ENCODE data around the gene MOGAT1. TPM values are rescaled to one million over a fixed set of nuclear protein-coding genes. Genes with fewer than 3 reads are reported as not detected.

The MOGAT1 gene
- 0.22 TPM for total RNA-seq (2021; ENCODE audit: unreplicated experiment)
- polyA plus RNA-seq (2012) = not detected in 2 replicates
- percentile 25 among the genes with signal in this experiment for Bru-seq, nascent RNA
- percentile 8 among the genes with signal in this experiment for BruChase-seq, experiment 1, labeled RNA remaining after a 6-hour chase
- BruChase-seq, experiment 2, labeled RNA remaining after a 2-hour chase = percentile 14 among the genes with signal in this experiment
- long read RNA-seq = 0 reads

- DNase-seq (ENCODE audit: low read depth, low spot score) = no peak
- ATAC-seq = no peak
- no peak for TF ChIP-seq SIN3A (IDR thresholded peaks at IDR 0.05; ENCODE audit: low read depth)
- no peak for TF ChIP-seq RAD21 (IDR thresholded peaks at IDR 0.05; ENCODE audit: low read depth)
- no peak for TF ChIP-seq POLR2AphosphoS5 (IDR thresholded peaks at IDR 0.05; ENCODE audit: low read depth, low read length)
- no peak for TF ChIP-seq SRF (IDR thresholded peaks at IDR 0.05; ENCODE audit: low read depth)
- no peak for TF ChIP-seq SP1 (IDR thresholded peaks at IDR 0.05; ENCODE audit: low read depth)
- TF ChIP-seq POLR2A (IDR thresholded peaks at IDR 0.05; ENCODE audit: borderline replicate concordance, extremely low read depth, insufficient read depth, insufficient read length) = no peak
- TF ChIP-seq MAX (IDR thresholded peaks at IDR 0.05) = no peak
- no peak for TF ChIP-seq ZFX (IDR thresholded peaks at IDR 0.05)
- no peak for TF ChIP-seq EGR1 (IDR thresholded peaks at IDR 0.05; ENCODE audit: low read depth)
- TF ChIP-seq FOSL1 (IDR thresholded peaks at IDR 0.05; ENCODE audit: low read depth) = no peak
- Histone ChIP-seq H3K9me2 (ENCODE audit: insufficient read depth) (no peaks in the 10 kb centered on the region), H3K9me3 (ENCODE audit: control insufficient read depth in 1 of 2, insufficient read depth in 1 of 2, low read depth in 1 of 2, low read length in 2 of 2) (no peaks in the 10 kb centered on the region), H3K36me3 (ENCODE audit: control insufficient read depth in 1 of 2, insufficient read depth in 2 of 2, low read length in 2 of 2) (no peaks in the 10 kb centered on the region), H3K4me3 (replicated peaks in 1 of 2; ENCODE audit: low read depth in 1 of 2, low read length in 2 of 2) (no peak within 1 kb of the TSS), H3K79me2 (ENCODE audit: insufficient read depth, low read length) (no peaks in the 10 kb centered on the region), H3K27me3 (ENCODE audit: insufficient read depth, low read length) (no peaks in the 10 kb centered on the region), H4K20me1 (ENCODE audit: insufficient read depth) (no peaks in the 10 kb centered on the region), H3K4me1 (ENCODE audit: control insufficient read depth in 1 of 2, insufficient read depth in 2 of 2, low read length in 2 of 2) (no peaks in the 10 kb centered on the region), H3K27ac (ENCODE audit: low read depth, low read length) (no peak within 1 kb of the TSS), H3K4me2 (ENCODE audit: low read length) (no peak within 1 kb of the TSS), H2AFZ (ENCODE audit: low read depth, low read length, poor library complexity, severe bottlenecking) (no peak within 1 kb of the TSS), H3K9ac (ENCODE audit: low read length) (no peak within 1 kb of the TSS)
- intact Hi-C loops (cut with micrococcal nuclease) = no loop called here
- no TSS peak for BruUV-seq (replicated peaks)
- ChIA-PET RAD21 (ENCODE audit: low non-redundant PET in 1 of 2, low total read pairs in 2 of 2, uncharacterized antibody in 2 of 2, unreplicated experiment in 2 of 2) (no interaction called here), CTCF (no interaction called here), POLR2A (no interaction called here)
Observed at GRCh38 chr2:222671259-222672067, at the start of gene MOGAT1. Gene MOGAT1, plus strand, starts transcription at chr2:222671658. Its CDS starts 128 bp downstream, at chr2:222671786.

GRCh38 chr2:222621893-222622292, 49.6 kb upstream of the MOGAT1 start:
- Histone ChIP-seq H3K36me3 (ENCODE audit: control insufficient read depth in 1 of 2, insufficient read depth in 2 of 2, low read length in 2 of 2) (peaks cover 33 to 47% of the 10 kb centered on the region in 2 experiments; a peak in 3 of 4 replicates), H3K27me3 (ENCODE audit: insufficient read depth, low read length) (no peaks in the 10 kb centered on the region), H3K4me3 (replicated peaks in 1 of 2; ENCODE audit: low read depth in 1 of 2, low read length in 2 of 2) (no peak overlapping the region), H3K4me2 (ENCODE audit: low read length) (no peak overlapping the region), H3K9me3 (ENCODE audit: control insufficient read depth in 1 of 2, insufficient read depth in 1 of 2, low read depth in 1 of 2, low read length in 2 of 2) (no peaks in the 10 kb centered on the region), H3K9me2 (ENCODE audit: insufficient read depth) (no peaks in the 10 kb centered on the region), H3K79me2 (ENCODE audit: insufficient read depth, low read length) (no peaks in the 10 kb centered on the region), H2AFZ (ENCODE audit: low read depth, low read length, poor library complexity, severe bottlenecking) (no peak overlapping the region), H4K20me1 (ENCODE audit: insufficient read depth) (no peaks in the 10 kb centered on the region; the same call in 1 of the 2 replicates), H3K27ac (ENCODE audit: low read depth, low read length) (no peak overlapping the region), H3K4me1 (ENCODE audit: control insufficient read depth in 1 of 2, insufficient read depth in 2 of 2, low read length in 2 of 2) (no peaks in the 10 kb centered on the region), H3K9ac (ENCODE audit: low read length) (no peak overlapping the region)
- ChIA-PET CTCF (no interaction called here), POLR2A (no interaction called here), RAD21 (ENCODE audit: low non-redundant PET in 1 of 2, low total read pairs in 2 of 2, uncharacterized antibody in 2 of 2, unreplicated experiment in 2 of 2) (no interaction called here)
- ATAC-seq = no peak
- no peak for TF ChIP-seq SRF (IDR thresholded peaks at IDR 0.05; ENCODE audit: low read depth)
- TF ChIP-seq MAX (IDR thresholded peaks at IDR 0.05) = no peak
- no peak for TF ChIP-seq CBX3 (IDR thresholded peaks at IDR 0.05; ENCODE audit: low read depth)
- TF ChIP-seq POLR2A (IDR thresholded peaks at IDR 0.05; ENCODE audit: borderline replicate concordance, extremely low read depth, insufficient read depth, insufficient read length) = no peak
- no peak for TF ChIP-seq FOSL1 (IDR thresholded peaks at IDR 0.05; ENCODE audit: low read depth)
- no peak for TF ChIP-seq EZH2 (IDR thresholded peaks at IDR 0.05)
- no peak for TF ChIP-seq TCF7L2 (IDR thresholded peaks at IDR 0.05; ENCODE audit: borderline replicate concordance, extremely low read depth, insufficient read depth, insufficient read length)
- no peak for TF ChIP-seq REST (IDR thresholded peaks at IDR 0.05; ENCODE audit: low read depth)
- intact Hi-C loops (cut with micrococcal nuclease) = no loop called here
- no peak for DNase-seq (ENCODE audit: low read depth, low spot score)
- BruUV-seq (replicated peaks) = no TSS peak

All from HCT116 (cell line).